Aorta (tissue), 5 donors: ENCODE results near the gene TFB1M. TPM values are rescaled to one million over a fixed set of nuclear protein-coding genes. Genes with fewer than 3 reads are reported as not detected.

Source experiments
- ATAC-seq: fragments of 200-7000 bp; cut with Tn5 transposase; one replicate; pipeline ENCODE4 v1.9.1; 2022; ENCODE audit warnings: moderate library complexity; ENCODE audit not compliant: low FRiP score
- DNase-seq, 2 donors: peaks; one replicate each; pipeline ENCODE4 v3.0.0-alpha.2; 2020
- H3K27ac ChIP-seq, 2 donors: one replicate each; pipeline ENCODE4 v1.5.1; 2013; ENCODE audit warnings: low read length in 2 of 2, mild to moderate bottlenecking in 2 of 2, moderate library complexity in 2 of 2, control low read depth in 1 of 2, inconsistent platforms in 1 of 2, low read depth in 1 of 2
- H3K27me3 ChIP-seq, 2 donors: one replicate each; pipeline ENCODE4 v1.6.1; 2013; ENCODE audit warnings: control low read depth in 1 of 2, low read length in 1 of 2, mild to moderate bottlenecking in 1 of 2, moderate library complexity in 1 of 2; ENCODE audit not compliant: insufficient read depth in 2 of 2, control insufficient read depth in 1 of 2
- H3K36me3 ChIP-seq, 2 donors: one replicate each; pipeline ENCODE4 v1.6.1; 2013; ENCODE audit warnings: control low read depth in 1 of 2, low read length in 1 of 2, mild to moderate bottlenecking in 1 of 2; ENCODE audit not compliant: insufficient read depth in 2 of 2, control insufficient read depth in 1 of 2
- H3K4me1 ChIP-seq, 2 donors: one replicate each; pipeline ENCODE4 v1.6.1; 2013; ENCODE audit warnings: low read length in 2 of 2, control low read depth in 1 of 2, mild to moderate bottlenecking in 1 of 2, moderate library complexity in 1 of 2; ENCODE audit not compliant: insufficient read depth in 2 of 2, control insufficient read depth in 1 of 2
- H3K4me3 ChIP-seq, 2 donors: one replicate each; pipeline ENCODE4 v1.5.1; 2013; ENCODE audit warnings: low read length in 2 of 2, control low read depth in 1 of 2, mild to moderate bottlenecking in 1 of 2
- H3K9me3 ChIP-seq: one replicate; pipeline ENCODE4 v1.6.1; 2013; ENCODE audit warnings: mild to moderate bottlenecking, low read length; ENCODE audit not compliant: control insufficient read depth
- WGBS, 2 donors: extraction: QIAGEN DNeasy Blood & Tissue Kit; methylation state at CpG; one replicate each; pipeline ENCODE4 v1.1.7; 2013; 5-methylcytosine and 5-hydroxymethylcytosine counted together
- intact Hi-C, 2 donors: fragments of 100-400 bp; cut with DNase I; formaldehyde crosslinking; loops; one replicate each; pipeline versions ENCODE4 v1.14.2 to v1.15.0; 2022
- polyA plus RNA-seq, 2 donors: library from polyadenylated mRNA; stranded (reverse); fragments of 200-250 nt; gene quantifications; one replicate each; pipeline ENCODE4 v1.2.3, GENCODE V29; 2013
- total RNA-seq, 2 donors: library from RNA; stranded (reverse); fragmentation: NEBNext Ultra II Directional; extraction: Animal tissue kit (Norgen Biotek cat#: 25700); gene quantifications; one replicate each; pipeline ENCODE4 v1.2.1, GENCODE V29; 2021
- donor health status: healthy with polysubstance abuse.
- donor health status: Bipolar disorder and iron deficiency.
- donor health status: DM: no; HTN: no; CAD: no.
- donor health status: DM: no; HTN: no; CAD: no.
- donor health status: DM: yes; HTN: yes; CAD: no.

The TFB1M gene
- total and polyA plus RNA-seq, 4 donors: 6.0 to 23.8 (median 13.1) TPM

DNA sequence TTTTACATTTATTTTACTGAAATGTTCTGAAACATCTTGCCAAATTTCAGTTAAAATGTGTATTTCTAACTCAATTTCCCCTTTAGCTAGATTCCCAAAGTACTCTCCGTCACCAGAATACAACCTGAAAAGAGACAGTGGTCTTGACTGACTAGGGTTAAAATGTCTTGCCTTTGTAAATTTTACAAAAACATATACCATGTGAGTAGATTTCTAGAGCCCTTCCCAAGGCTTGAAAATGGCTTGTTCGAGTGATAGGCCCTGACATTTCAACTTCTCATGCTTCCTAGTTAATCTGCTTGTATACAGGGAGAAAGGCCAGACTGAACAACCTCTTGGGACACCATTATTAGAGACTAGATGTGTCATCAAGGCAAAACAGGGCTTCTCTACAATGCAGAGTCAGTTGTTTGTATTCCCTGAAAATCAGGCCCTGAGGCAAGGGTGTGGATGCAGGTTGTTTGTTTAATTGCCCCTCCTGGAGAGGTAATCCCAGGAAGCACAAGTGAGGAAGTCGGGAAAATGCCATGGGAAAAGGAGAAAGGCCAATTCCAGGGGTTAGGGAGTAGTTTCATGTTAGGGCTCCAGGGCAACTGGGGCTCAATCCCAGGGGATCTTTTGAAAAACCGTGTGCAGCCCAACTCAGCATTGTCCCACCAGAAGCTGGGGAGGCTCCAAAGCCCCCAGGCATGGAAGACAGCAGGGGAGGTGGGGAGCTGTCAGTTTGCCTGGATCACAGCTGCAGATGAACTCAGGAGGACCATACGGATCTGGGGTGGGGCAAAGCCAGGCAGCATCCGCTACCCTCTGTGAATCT is 11.6 kb upstream of the TFB1M start:
- Histone ChIP-seq H3K9me3 (no peaks in the 10 kb centered on the region), H3K36me3 (no peaks in the 10 kb centered on the region), H3K4me1 (no peaks in the 10 kb centered on the region), H3K4me3 (no peak overlapping the region), H3K27ac (no peak overlapping the region), H3K27me3 (no peaks in the 10 kb centered on the region)
- WGBS, 2 donors: 83% methylated on average over 6 of the region's 6 CpGs
- ATAC-seq: no peak
- intact Hi-C loops: loop anchor here (2.0 to 10.0 kb wide), 2 partner anchors 205 to 1239 kb away; no protein-coding TSS in a partner anchor
- DNase-seq: no peak

DNA sequence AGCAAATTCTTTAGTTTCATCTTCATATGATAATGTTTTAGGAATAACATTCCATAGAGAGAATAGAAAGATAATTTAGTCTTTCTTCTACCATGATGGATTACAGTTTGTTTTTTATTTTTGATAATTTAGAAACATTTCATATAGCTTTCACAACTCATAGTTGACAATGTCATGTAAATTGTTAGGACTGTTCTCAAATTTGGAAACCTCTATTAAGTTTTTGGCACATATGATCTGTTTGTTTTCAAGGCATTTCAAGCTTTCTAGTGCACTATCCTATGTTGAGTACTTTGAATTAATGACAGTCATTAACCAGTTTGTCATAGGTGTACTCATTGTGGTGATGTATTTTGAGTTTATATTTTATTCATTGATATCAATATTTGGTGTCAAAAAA is 10.7 kb upstream of the TFB1M start:
- no peaks in the 10 kb centered on the region for H3K4me1 ChIP-seq
- no peaks in the 10 kb centered on the region for H3K9me3 ChIP-seq
- intact Hi-C loops: loop anchor here in 1 of 2 donors (10.0 kb wide), 1 partner anchor 1240 kb away; no protein-coding TSS in a partner anchor
- H3K4me3 ChIP-seq: no peak overlapping the region
- H3K27ac ChIP-seq: no peak overlapping the region
- no peaks in the 10 kb centered on the region for H3K27me3 ChIP-seq
- DNase-seq (no peak), ATAC-seq (no peak)
- H3K36me3 ChIP-seq: no peaks in the 10 kb centered on the region

DNA sequence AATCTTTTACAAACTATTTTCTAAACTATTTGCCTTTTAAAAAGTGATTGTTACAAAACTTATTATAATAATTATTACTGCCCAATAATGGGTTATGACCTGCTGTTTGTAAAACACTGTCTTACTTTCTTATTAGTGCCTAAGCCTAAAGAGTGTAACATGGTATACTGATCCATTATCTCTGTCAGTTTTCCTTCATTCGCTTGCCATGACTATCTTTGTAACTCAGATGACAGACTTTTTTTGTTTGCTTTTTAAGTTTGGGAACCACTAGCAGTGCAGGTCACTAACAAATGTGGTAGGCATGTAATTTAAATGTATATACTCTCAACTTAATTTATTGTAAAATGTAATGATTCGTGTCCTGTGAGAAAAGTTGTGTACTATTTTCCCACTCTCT is 9.9 kb upstream of the TFB1M start:
- Histone ChIP-seq H3K27me3 (no peaks in the 10 kb centered on the region), H3K4me1 (no peaks in the 10 kb centered on the region), H3K36me3 (no peaks in the 10 kb centered on the region), H3K4me3 (no peak overlapping the region), H3K27ac (no peak overlapping the region), H3K9me3 (no peaks in the 10 kb centered on the region)
- no peak for ATAC-seq
- DNase-seq: no peak
- intact Hi-C loops: loop anchor here in 1 of 2 donors (10.0 kb wide), 1 partner anchor 1241 kb away; no protein-coding TSS in a partner anchor
- 95 to 97% methylated on average over 2 of the region's 2 CpGs for WGBS, 2 donors

DNA sequence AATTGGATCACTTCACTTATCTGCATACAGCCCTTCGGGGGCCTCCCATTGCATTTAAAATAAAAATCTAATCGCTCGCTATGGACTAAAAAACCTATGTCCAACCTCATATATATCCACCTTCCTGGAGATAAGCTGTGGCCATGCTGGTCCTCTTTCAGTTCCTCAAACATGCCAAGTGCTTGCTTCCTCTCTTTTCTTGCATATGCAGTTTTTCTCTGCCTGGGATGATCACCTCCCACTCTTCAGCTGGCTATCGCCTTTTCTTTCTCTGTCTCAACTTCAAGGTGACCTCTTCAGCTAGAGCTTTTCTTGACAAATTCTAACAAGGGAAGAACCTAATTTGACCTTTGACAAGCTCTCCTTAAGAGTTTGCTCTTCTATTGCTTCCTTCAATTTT is 5.6 kb upstream of the TFB1M start:
- Histone ChIP-seq H3K9me3 (no peaks in the 10 kb centered on the region), H3K27ac (no peak overlapping the region), H3K4me3 (no peak overlapping the region), H3K27me3 (no peaks in the 10 kb centered on the region), H3K36me3 (no peaks in the 10 kb centered on the region), H3K4me1 (no peaks in the 10 kb centered on the region)
- intact Hi-C loops: loop anchor here in 1 of 2 donors (10.0 kb wide), 1 partner anchor 1245 kb away; no protein-coding TSS in a partner anchor
- ATAC-seq: no peak
- WGBS, 2 donors: 89 to 93% methylated on average over 4 of the region's 4 CpGs
- no peak for DNase-seq

DNA sequence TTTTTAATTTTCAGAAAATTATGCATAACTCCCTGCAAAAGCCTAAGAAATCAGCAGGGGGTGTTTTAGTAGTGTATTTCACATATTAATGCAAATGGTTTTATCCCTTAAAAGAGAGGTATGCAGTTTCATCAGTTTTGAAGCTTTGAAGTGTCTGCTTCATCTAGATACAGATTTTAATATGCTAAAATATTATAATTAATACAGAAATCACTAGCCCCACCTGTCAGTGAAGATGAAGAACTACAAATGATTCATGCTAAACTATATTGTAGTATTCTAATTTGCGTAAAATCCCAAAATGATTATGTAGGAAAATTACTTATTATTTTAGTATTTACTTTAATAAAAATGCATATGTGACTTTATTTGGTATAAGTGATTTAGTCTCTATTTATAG is 2.9 kb upstream of the TFB1M start:
- Histone ChIP-seq H3K27ac (no peak overlapping the region), H3K9me3 (no peaks in the 10 kb centered on the region), H3K4me1 (peaks cover 0 to 2% of the 10 kb centered on the region in 2 donors), H3K27me3 (no peaks in the 10 kb centered on the region), H3K4me3 (no peak overlapping the region), H3K36me3 (no peaks in the 10 kb centered on the region)
- ATAC-seq (no peak), DNase-seq (no peak)
- WGBS, 2 donors: 81 to 88% methylated on average over 1 of the region's 1 CpG
- intact Hi-C loops: no loop called here

DNA sequence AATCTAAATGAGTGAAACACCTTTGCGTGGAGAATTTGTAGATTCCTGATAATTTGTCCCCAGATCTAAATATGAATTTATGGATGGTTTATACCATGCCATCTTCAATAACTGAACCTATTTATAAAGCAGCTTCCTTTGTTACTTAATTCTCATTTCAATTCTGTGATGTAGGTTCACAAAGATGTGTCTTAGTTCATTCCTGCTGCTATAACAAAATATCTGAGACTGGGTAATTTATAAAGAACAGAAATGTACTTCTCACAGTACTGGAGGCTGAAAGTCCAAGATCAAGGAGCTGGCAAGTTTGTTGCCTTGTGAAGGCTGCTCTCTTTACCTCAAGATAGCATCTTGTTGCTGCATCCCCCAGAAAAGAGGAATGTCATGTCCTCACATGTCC is 2.1 kb upstream of the TFB1M start:
- Histone ChIP-seq H3K4me1 (peaks cover 0 to 2% of the 10 kb centered on the region in 2 donors), H3K9me3 (no peaks in the 10 kb centered on the region), H3K27me3 (no peaks in the 10 kb centered on the region), H3K4me3 (no peak overlapping the region), H3K36me3 (no peaks in the 10 kb centered on the region), H3K27ac (no peak overlapping the region)
- intact Hi-C loops: no loop called here
- WGBS, 2 donors: 98% methylated on average over 1 of the region's 1 CpG
- ATAC-seq (no peak), DNase-seq (no peak)

DNA sequence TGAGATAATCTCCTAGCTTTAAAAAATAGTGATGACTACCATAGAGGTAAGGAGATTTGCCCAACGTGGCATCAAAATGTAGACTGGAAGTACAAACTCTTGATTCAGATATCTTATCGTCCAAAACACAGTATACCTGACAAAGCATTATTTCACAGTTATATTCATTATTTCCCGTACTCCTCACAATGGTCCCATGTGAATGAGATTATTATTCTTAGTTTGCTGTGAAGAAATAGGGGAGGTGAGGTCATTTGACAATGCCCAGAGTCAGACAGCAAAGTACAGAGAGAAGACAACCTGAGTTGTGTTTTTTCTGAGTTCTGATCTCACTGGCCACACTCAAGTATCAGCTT is 1.2 kb upstream of the TFB1M start:
- peaks cover 0 to 2% of the 10 kb centered on the region in 2 donors for H3K4me1 ChIP-seq
- intact Hi-C loops: no loop called here
- ATAC-seq: no peak
- peak overlapping the region; percentile 47 to 81 for H3K4me3 ChIP-seq
- H3K36me3 ChIP-seq: no peaks in the 10 kb centered on the region
- DNase-seq: no peak
- no peaks in the 10 kb centered on the region for H3K27me3 ChIP-seq
- WGBS, 2 donors: 10 to 16% methylated on average over 3 of the region's 3 CpGs
- H3K27ac ChIP-seq: no peak overlapping the region
- no peaks in the 10 kb centered on the region for H3K9me3 ChIP-seq

DNA sequence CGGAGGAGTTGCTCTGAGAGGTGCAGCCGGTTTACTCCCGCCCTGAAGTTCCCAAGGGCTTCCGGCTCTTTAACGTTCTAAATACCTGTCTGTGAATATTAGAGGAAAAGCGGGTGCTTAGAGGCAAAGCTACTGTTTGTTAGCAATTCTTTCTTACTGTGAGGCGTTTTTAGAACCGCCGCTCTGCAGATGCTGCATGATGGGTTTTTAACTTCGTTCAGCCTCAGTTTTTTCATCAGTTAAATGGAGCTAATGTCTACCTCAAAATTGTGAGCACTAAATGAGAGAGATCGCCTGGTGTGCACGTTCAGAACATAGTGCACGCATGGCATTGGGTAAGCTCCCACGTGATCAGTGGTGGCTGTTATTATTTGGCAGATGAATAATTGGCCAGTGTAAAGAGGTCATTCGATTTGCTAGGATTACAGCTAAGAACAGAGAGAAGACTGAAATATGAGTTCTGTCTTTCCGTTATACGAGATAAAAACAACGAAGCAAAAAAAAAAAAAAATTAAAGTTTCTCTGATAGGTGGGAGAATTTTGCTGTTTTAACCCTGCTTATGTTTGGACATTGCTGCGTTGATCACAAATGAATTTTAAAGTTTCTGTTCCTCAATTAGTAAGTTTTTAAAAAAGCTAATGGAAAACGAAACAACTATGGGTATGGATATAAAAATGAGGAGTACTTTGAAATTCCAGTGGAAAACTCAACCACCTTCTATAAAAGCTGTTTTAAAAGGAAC is 660 bp upstream of the TFB1M start:
- Histone ChIP-seq H3K9me3 (no peaks in the 10 kb centered on the region), H3K27me3 (no peaks in the 10 kb centered on the region), H3K4me3 (peak overlapping the region; percentile 47 to 81), H3K4me1 (peaks cover 0 to 2% of the 10 kb centered on the region in 2 donors), H3K36me3 (no peaks in the 10 kb centered on the region), H3K27ac (peak overlapping the region in 1 of 2 donors; percentile 61)
- peak; percentile 80 for ATAC-seq
- DNase-seq: peak; percentile 73 to 75
- WGBS, 2 donors: 1 to 2% methylated on average over 20 of the region's 20 CpGs
- intact Hi-C loops: no loop called here
